ENCODE data around the gene FRMD4B. TPM values are rescaled to one million over a fixed set of nuclear protein-coding genes. Genes with fewer than 3 reads are reported as not detected.

The FRMD4B gene
- total and polyA plus RNA-seq, 7 donors, result 8.2 to 21.5 (median 13.2) TPM

GRCh38 chr3:69388241-69388640 lies 2.4 kb upstream of the FRMD4B start:
- no peak overlapping the region for H3K27ac ChIP-seq
- H3K4me1 ChIP-seq, result peaks cover 0 to 16% (median 15%) of the 10 kb centered on the region in 4 donors
- TF ChIP-seq CTCF (IDR thresholded peaks at IDR 0.05), result no peak
- no peak for TF ChIP-seq EP300 (IDR thresholded peaks at IDR 0.05)
- TF ChIP-seq POLR2AphosphoS5 (IDR thresholded peaks at IDR 0.05), result no peak
- TF ChIP-seq POLR2A (IDR thresholded peaks at IDR 0.05), result no peak
- peaks cover 0 to 58% (median 10%) of the 10 kb centered on the region in 3 donors for H3K27me3 ChIP-seq
- intact Hi-C loops (cut with DNase I), result no loop called here
- no peak overlapping the region for H3K4me3 ChIP-seq
- whole genome bisulfite sequencing, 2 donors, result 67 to 68% methylated on average over 4 of the region's 4 CpGs
- no peak for DNase-seq
- H3K36me3 ChIP-seq, result no peaks in the 10 kb centered on the region
- no peaks in the 10 kb centered on the region for H3K9me3 ChIP-seq

- no peaks in the 10 kb centered on the region for H3K9me3 ChIP-seq
- DNase-seq, result no peak
- peak overlapping the region in 3 of 4 donors; percentile 38 to 52 (median 46) for H3K4me3 ChIP-seq
- no peaks in the 10 kb centered on the region for H3K36me3 ChIP-seq
- no peak overlapping the region for H3K27ac ChIP-seq
- peaks cover 0 to 16% (median 15%) of the 10 kb centered on the region in 4 donors for H3K4me1 ChIP-seq
- 36 to 41% methylated on average over 8 of the region's 8 CpGs for WGBS, 2 donors
- TF ChIP-seq CTCF (IDR thresholded peaks at IDR 0.05), result no peak
- TF ChIP-seq EP300 (IDR thresholded peaks at IDR 0.05), result no peak
- TF ChIP-seq POLR2A (IDR thresholded peaks at IDR 0.05), result no peak
- TF ChIP-seq POLR2AphosphoS5 (IDR thresholded peaks at IDR 0.05), result no peak
- peaks cover 0 to 58% (median 10%) of the 10 kb centered on the region in 3 donors for H3K27me3 ChIP-seq
- intact Hi-C loops (cut with DNase I), result no loop called here
Observed at GRCh38 chr3:69386556-69387385, 883 bp upstream of the FRMD4B start.

GRCh38 chr3:69385123-69385722 lies 665 bp downstream of the FRMD4B start:
- Histone ChIP-seq H3K9me3 (no peaks in the 10 kb centered on the region), H3K27me3 (peaks cover 0 to 51% (median 10%) of the 10 kb centered on the region in 3 donors), H3K4me1 (peaks cover 0 to 16% (median 15%) of the 10 kb centered on the region in 4 donors), H3K36me3 (no peaks in the 10 kb centered on the region), H3K27ac (peak overlapping the region; percentile 4 to 54 (median 40)), H3K4me3 (peak overlapping the region; percentile 31 to 52 (median 42))
- no peak for DNase-seq
- intact Hi-C loops (cut with DNase I), result no loop called here
- WGBS, 2 donors, result 9 to 15% methylated on average over 11 of the region's 11 CpGs
- TF ChIP-seq POLR2AphosphoS5 (IDR thresholded peaks at IDR 0.05), result no peak
- TF ChIP-seq POLR2A (IDR thresholded peaks at IDR 0.05), result no peak
- no peak for TF ChIP-seq EP300 (IDR thresholded peaks at IDR 0.05)
- no peak for TF ChIP-seq CTCF (IDR thresholded peaks at IDR 0.05)

- no peak for DNase-seq
- Histone ChIP-seq H3K4me3 (peak overlapping the region in 2 of 4 donors; percentile 46 to 52), H3K4me1 (peaks cover 0 to 16% (median 15%) of the 10 kb centered on the region in 4 donors), H3K9me3 (no peaks in the 10 kb centered on the region), H3K27me3 (peaks cover 0 to 42% (median 10%) of the 10 kb centered on the region in 3 donors), H3K36me3 (no peaks in the 10 kb centered on the region), H3K27ac (peak overlapping the region in 1 of 4 donors; percentile 54)
- intact Hi-C loops (cut with DNase I), result no loop called here
- 54 to 87% methylated on average over 1 of the region's 1 CpG for WGBS, 2 donors
- TF ChIP-seq POLR2AphosphoS5 (IDR thresholded peaks at IDR 0.05) (no peak), POLR2A (IDR thresholded peaks at IDR 0.05) (no peak), EP300 (IDR thresholded peaks at IDR 0.05) (no peak), CTCF (IDR thresholded peaks at IDR 0.05) (no peak)
Observed at GRCh38 chr3:69384326-69384725, 1.6 kb downstream of the FRMD4B start.
